ENCODE measurements around the gene MYO19.

MYO19 gene

GRCh38 chr17:36501963-36502362 is 32.7 kb downstream of the MYO19 start:
- Histone ChIP-seq H3K4me3 (ENCODE audit: low read length in 2 of 2) (no peak overlapping the region), H3K27me3 (ENCODE audit: control insufficient read depth in 2 of 2, insufficient read depth in 2 of 2, low read length in 2 of 2) (no peaks in the 10 kb centered on the region), H3K36me3 (ENCODE audit: control insufficient read depth in 2 of 2, insufficient read depth in 2 of 2, low read length in 2 of 2) (peaks cover 54 to 67% of the 10 kb centered on the region in 2 donors), H3K9ac (ENCODE audit: low read depth in 1 of 2, low read length in 2 of 2) (no peak overlapping the region), H3K9me3 (ENCODE audit: control insufficient read depth in 2 of 2, low read length in 2 of 2) (no peaks in the 10 kb centered on the region), H3K4me1 (ENCODE audit: control insufficient read depth in 2 of 2, insufficient read depth in 2 of 2, low read length in 2 of 2) (no peaks in the 10 kb centered on the region), H3K27ac (ENCODE audit: low read depth in 2 of 2, low read length in 2 of 2) (no peak overlapping the region)

GRCh38 chr17:36501351-36501750 is 33.3 kb downstream of the MYO19 start:
- no peak overlapping the region for H3K27ac ChIP-seq (ENCODE audit: low read depth in 2 of 2, low read length in 2 of 2)
- no peak overlapping the region for H3K4me3 ChIP-seq (ENCODE audit: low read length in 2 of 2)
- H3K36me3 ChIP-seq (ENCODE audit: control insufficient read depth in 2 of 2, insufficient read depth in 2 of 2, low read length in 2 of 2), result peaks cover 52 to 66% of the 10 kb centered on the region in 2 donors

GRCh38 chr17:36500745-36501225 is 33.9 kb downstream of the MYO19 start:
- peaks cover 56 to 68% of the 10 kb centered on the region in 2 donors for H3K36me3 ChIP-seq (ENCODE audit: control insufficient read depth in 2 of 2, insufficient read depth in 2 of 2, low read length in 2 of 2)
- no peak overlapping the region for H3K9ac ChIP-seq (ENCODE audit: low read depth in 1 of 2, low read length in 2 of 2)
- no peak overlapping the region for H3K4me3 ChIP-seq (ENCODE audit: low read length in 2 of 2)
- no peaks in the 10 kb centered on the region for H3K27me3 ChIP-seq (ENCODE audit: control insufficient read depth in 2 of 2, insufficient read depth in 2 of 2, low read length in 2 of 2)
- no peaks in the 10 kb centered on the region for H3K4me1 ChIP-seq (ENCODE audit: control insufficient read depth in 2 of 2, insufficient read depth in 2 of 2, low read length in 2 of 2)
- H3K9me3 ChIP-seq (ENCODE audit: control insufficient read depth in 2 of 2, low read length in 2 of 2), result no peaks in the 10 kb centered on the region
- no peak overlapping the region for H3K27ac ChIP-seq (ENCODE audit: low read depth in 2 of 2, low read length in 2 of 2)

More at GRCh38 chr17:36501351-36501750, 33.3 kb downstream of the MYO19 start:
- Histone ChIP-seq H3K9me3 (ENCODE audit: control insufficient read depth in 2 of 2, low read length in 2 of 2) (no peaks in the 10 kb centered on the region), H3K4me1 (ENCODE audit: control insufficient read depth in 2 of 2, insufficient read depth in 2 of 2, low read length in 2 of 2) (no peaks in the 10 kb centered on the region), H3K27me3 (ENCODE audit: control insufficient read depth in 2 of 2, insufficient read depth in 2 of 2, low read length in 2 of 2) (no peaks in the 10 kb centered on the region), H3K9ac (ENCODE audit: low read depth in 1 of 2, low read length in 2 of 2) (no peak overlapping the region)

GRCh38 chr17:36498560-36499300 is 35.9 kb downstream of the MYO19 start:
- Histone ChIP-seq H3K9ac (ENCODE audit: low read depth in 1 of 2, low read length in 2 of 2) (no peak overlapping the region), H3K4me3 (ENCODE audit: low read length in 2 of 2) (no peak overlapping the region), H3K9me3 (ENCODE audit: control insufficient read depth in 2 of 2, low read length in 2 of 2) (no peaks in the 10 kb centered on the region), H3K27me3 (ENCODE audit: control insufficient read depth in 2 of 2, insufficient read depth in 2 of 2, low read length in 2 of 2) (no peaks in the 10 kb centered on the region), H3K36me3 (ENCODE audit: control insufficient read depth in 2 of 2, insufficient read depth in 2 of 2, low read length in 2 of 2) (peaks cover 58 to 71% of the 10 kb centered on the region in 2 donors), H3K4me1 (ENCODE audit: control insufficient read depth in 2 of 2, insufficient read depth in 2 of 2, low read length in 2 of 2) (no peaks in the 10 kb centered on the region), H3K27ac (ENCODE audit: low read depth in 2 of 2, low read length in 2 of 2) (no peak overlapping the region)

- Histone ChIP-seq H3K9me3 (ENCODE audit: control insufficient read depth in 2 of 2, low read length in 2 of 2) (no peaks in the 10 kb centered on the region), H3K36me3 (ENCODE audit: control insufficient read depth in 2 of 2, insufficient read depth in 2 of 2, low read length in 2 of 2) (peaks cover 58 to 71% of the 10 kb centered on the region in 2 donors), H3K27me3 (ENCODE audit: control insufficient read depth in 2 of 2, insufficient read depth in 2 of 2, low read length in 2 of 2) (no peaks in the 10 kb centered on the region), H3K4me1 (ENCODE audit: control insufficient read depth in 2 of 2, insufficient read depth in 2 of 2, low read length in 2 of 2) (no peaks in the 10 kb centered on the region), H3K9ac (ENCODE audit: low read depth in 1 of 2, low read length in 2 of 2) (no peak overlapping the region), H3K27ac (ENCODE audit: low read depth in 2 of 2, low read length in 2 of 2) (no peak overlapping the region), H3K4me3 (ENCODE audit: low read length in 2 of 2) (no peak overlapping the region)
These were observed 36.5 kb downstream of the MYO19 start for GRCh38 chr17:36498155-36498554.

- no peak overlapping the region for H3K4me3 ChIP-seq (ENCODE audit: low read length in 2 of 2)
- no peaks in the 10 kb centered on the region for H3K4me1 ChIP-seq (ENCODE audit: control insufficient read depth in 2 of 2, insufficient read depth in 2 of 2, low read length in 2 of 2)
- H3K36me3 ChIP-seq (ENCODE audit: control insufficient read depth in 2 of 2, insufficient read depth in 2 of 2, low read length in 2 of 2), result peaks cover 71 to 78% of the 10 kb centered on the region in 2 donors
- no peak overlapping the region for H3K9ac ChIP-seq (ENCODE audit: low read depth in 1 of 2, low read length in 2 of 2)
- H3K27ac ChIP-seq (ENCODE audit: low read depth in 2 of 2, low read length in 2 of 2), result no peak overlapping the region
- H3K9me3 ChIP-seq (ENCODE audit: control insufficient read depth in 2 of 2, low read length in 2 of 2), result no peaks in the 10 kb centered on the region
- no peaks in the 10 kb centered on the region for H3K27me3 ChIP-seq (ENCODE audit: control insufficient read depth in 2 of 2, insufficient read depth in 2 of 2, low read length in 2 of 2)
These were observed 38.5 kb downstream of the MYO19 start for GRCh38 chr17:36496018-36496789.

- Histone ChIP-seq H3K27ac (ENCODE audit: low read depth in 2 of 2, low read length in 2 of 2) (no peak overlapping the region), H3K36me3 (ENCODE audit: control insufficient read depth in 2 of 2, insufficient read depth in 2 of 2, low read length in 2 of 2) (peaks cover 61 to 67% of the 10 kb centered on the region in 2 donors), H3K27me3 (ENCODE audit: control insufficient read depth in 2 of 2, insufficient read depth in 2 of 2, low read length in 2 of 2) (no peaks in the 10 kb centered on the region), H3K9ac (ENCODE audit: low read depth in 1 of 2, low read length in 2 of 2) (no peak overlapping the region), H3K4me3 (ENCODE audit: low read length in 2 of 2) (no peak overlapping the region), H3K9me3 (ENCODE audit: control insufficient read depth in 2 of 2, low read length in 2 of 2) (no peaks in the 10 kb centered on the region), H3K4me1 (ENCODE audit: control insufficient read depth in 2 of 2, insufficient read depth in 2 of 2, low read length in 2 of 2) (no peaks in the 10 kb centered on the region)
These were observed 39.5 kb downstream of the MYO19 start for GRCh38 chr17:36495076-36495578.

- no peak overlapping the region for H3K27ac ChIP-seq (ENCODE audit: low read depth in 2 of 2, low read length in 2 of 2)
- no peaks in the 10 kb centered on the region for H3K27me3 ChIP-seq (ENCODE audit: control insufficient read depth in 2 of 2, insufficient read depth in 2 of 2, low read length in 2 of 2)
- H3K4me1 ChIP-seq (ENCODE audit: control insufficient read depth in 2 of 2, insufficient read depth in 2 of 2, low read length in 2 of 2), result no peaks in the 10 kb centered on the region
- H3K4me3 ChIP-seq (ENCODE audit: low read length in 2 of 2), result no peak overlapping the region
- peaks cover 60 to 66% of the 10 kb centered on the region in 2 donors for H3K36me3 ChIP-seq (ENCODE audit: control insufficient read depth in 2 of 2, insufficient read depth in 2 of 2, low read length in 2 of 2)
- H3K9me3 ChIP-seq (ENCODE audit: control insufficient read depth in 2 of 2, low read length in 2 of 2), result no peaks in the 10 kb centered on the region
- H3K9ac ChIP-seq (ENCODE audit: low read depth in 1 of 2, low read length in 2 of 2), result no peak overlapping the region
These were observed 40.0 kb downstream of the MYO19 start for GRCh38 chr17:36494674-36495073.

- Histone ChIP-seq H3K4me1 (ENCODE audit: control insufficient read depth in 2 of 2, insufficient read depth in 2 of 2, low read length in 2 of 2) (no peaks in the 10 kb centered on the region), H3K36me3 (ENCODE audit: control insufficient read depth in 2 of 2, insufficient read depth in 2 of 2, low read length in 2 of 2) (peaks cover 57 to 66% of the 10 kb centered on the region in 2 donors), H3K4me3 (ENCODE audit: low read length in 2 of 2) (no peak overlapping the region), H3K9ac (ENCODE audit: low read depth in 1 of 2, low read length in 2 of 2) (no peak overlapping the region), H3K9me3 (ENCODE audit: control insufficient read depth in 2 of 2, low read length in 2 of 2) (no peaks in the 10 kb centered on the region), H3K27ac (ENCODE audit: low read depth in 2 of 2, low read length in 2 of 2) (no peak overlapping the region), H3K27me3 (ENCODE audit: control insufficient read depth in 2 of 2, insufficient read depth in 2 of 2, low read length in 2 of 2) (no peaks in the 10 kb centered on the region)
These were observed 40.7 kb downstream of the MYO19 start for GRCh38 chr17:36493956-36494355.

Data from mucosa of rectum (tissue), 2 donors.